CD4-positive, alpha-beta T cell treated with Interleukin-10 for 1 hour (primary cell): Measurements from ENCODE around the gene PRICKLE2.

Experiments used
- DNase-seq: peaks from one replicate; pipeline ENCODE4 v3.0.0-alpha.2; 2020

Gene PRICKLE2

DNA sequence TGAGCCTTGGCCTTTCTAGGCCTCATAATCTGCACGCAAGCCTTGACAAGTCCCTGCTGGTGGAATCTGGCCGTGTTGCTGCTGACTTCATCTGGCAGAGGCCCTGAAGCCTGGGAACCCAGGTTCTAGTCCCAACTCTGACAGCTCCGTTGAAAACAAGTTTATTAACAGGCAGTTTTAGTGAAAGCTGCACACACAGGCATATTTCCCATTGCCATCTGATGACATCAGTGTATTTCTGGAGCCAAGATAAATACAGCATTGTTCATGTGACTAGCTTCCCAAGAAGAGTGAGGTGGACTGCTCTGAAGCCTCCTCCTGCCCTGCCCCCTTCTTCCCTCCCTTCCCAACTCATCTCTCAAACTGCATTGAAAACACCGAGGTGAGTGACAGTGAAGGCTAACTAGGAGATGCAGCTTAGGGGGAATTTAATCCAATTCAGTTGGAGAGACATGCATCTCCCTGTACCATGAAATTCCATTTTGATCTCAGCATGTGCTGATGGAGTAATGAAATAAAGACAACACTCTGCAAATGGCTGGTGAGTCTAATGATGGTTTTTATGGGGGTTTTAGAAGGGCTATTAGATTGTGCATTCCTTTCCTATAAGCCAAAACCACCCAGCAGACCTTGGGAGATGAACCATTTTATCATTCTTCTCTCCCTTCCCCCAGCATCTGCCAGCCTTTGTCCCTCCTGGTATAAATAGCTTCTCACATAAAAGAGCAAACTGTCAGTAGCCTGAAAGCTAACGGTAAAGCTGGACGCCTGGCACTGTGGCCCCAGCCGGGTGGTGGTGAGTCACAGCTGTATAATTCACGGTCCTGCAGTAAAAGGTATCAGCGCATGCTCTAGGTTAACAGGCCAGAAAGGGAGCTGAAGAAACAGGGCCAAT lies 38.0 kb downstream of the PRICKLE2 start:
- no peak for DNase-seq

DNA sequence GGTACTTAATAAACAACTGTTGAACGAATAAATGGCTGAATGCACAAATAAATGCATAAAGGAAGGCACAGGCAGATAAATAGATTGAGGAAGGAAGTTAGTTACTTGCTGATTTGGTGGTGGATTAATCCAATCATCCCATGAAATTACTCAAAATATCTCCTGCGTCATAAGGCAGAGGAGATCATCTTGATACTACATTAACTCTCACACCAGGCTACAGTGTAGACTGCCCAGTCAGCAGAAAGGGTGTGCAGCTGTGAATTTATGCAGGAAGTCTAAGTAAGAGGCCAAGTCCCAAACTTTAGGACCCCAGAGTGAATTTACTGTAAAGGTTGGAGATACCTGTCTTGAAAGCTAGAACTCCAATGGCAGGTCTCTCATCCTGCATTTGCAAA lies 38.6 kb downstream of the PRICKLE2 start:
- DNase-seq, result no peak

DNA sequence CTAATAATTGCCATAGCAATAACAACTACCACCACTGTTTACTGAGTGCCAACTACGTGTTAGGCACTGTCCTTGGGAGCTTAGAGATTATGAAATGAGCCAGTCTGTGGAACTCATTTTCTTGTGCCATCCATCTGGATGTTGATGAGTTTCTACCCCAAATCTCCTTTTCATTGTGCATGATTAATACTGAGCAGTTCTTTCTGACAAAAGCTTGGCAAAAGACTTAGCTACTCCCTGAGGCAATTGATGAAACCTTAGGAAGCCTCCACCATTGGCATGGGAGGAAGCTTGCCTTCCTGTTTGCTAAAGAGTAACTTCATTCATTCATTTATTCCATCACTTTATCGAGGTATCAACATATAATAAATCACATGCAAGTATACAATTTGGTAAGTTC lies 39.8 kb downstream of the PRICKLE2 start:
- DNase-seq, result no peak

DNA sequence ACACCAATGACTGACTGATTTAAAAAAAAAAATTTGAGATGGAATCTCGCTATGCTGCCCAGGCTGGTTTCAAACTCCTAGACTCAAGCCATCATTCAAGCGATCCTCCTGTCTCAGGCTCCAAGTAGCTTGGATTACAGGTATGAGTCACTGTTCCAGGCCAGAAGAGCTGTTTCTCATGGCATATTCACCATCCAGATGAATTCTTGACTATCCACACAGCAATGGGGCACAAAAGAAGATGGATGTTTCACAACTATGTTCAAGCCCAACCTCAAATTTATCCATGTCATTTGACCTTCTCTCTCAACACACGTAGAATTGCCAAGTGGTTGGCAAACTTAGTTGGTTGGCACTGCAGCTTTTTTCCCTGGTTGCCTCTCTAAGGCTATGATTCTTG lies 40.6 kb downstream of the PRICKLE2 start:
- DNase-seq, result no peak

DNA sequence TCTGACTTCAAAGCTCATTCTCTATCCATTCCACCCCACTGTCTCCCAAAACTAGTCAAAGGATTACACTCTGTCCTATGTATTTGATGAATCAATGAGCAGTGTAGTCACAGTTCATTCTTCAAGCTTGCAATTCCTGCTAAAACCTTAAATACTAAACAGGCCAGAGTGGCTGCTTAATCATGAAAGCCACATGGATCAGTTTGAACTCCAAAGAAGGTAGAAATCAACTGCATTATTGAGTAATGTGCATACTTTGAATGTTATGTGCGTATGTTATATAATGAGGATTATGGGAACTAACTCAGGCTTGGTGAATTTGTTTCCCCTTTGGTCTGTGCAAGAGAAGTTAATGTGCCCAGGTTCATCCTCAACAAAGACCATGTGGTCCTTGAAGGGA lies 45.4 kb downstream of the PRICKLE2 start:
- no peak for DNase-seq

DNA sequence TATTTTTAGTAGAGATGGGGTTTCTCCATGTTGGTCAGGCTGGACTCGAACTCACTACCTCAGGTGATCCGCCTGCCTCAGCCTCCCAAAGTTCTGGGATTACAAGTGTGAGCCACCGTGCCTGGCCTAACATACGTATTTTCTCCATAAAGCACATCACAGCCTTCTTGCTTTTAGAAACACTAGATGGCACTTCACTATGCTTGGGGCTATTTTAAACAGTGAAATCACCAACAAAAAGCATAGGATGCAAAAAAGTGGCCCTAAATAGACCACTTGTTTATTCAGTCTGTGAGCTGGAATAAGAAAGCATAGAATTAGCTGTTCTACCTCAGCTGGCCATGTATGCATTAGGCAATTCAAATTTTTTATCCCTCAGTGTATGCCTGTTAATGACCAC lies 46.0 kb downstream of the PRICKLE2 start:
- no peak for DNase-seq

DNA sequence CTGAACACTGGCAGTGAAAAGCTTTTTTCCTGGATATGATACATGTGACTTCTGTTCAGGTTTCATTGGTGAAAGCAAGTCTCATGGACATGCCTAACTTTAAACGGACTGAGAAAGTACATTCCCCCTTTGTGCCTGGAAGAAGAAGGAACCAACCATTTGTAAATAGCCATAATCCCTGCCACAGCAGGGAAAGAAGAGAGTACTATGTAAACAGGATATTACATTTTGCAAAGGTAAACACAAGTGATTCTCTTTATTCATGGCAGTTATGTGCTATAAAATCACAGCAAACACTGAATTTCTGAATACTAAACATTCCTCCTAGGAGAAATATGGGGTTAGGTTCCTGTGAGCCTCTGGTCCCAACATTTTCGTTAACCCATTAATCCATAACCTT lies 46.8 kb downstream of the PRICKLE2 start:
- DNase-seq, result no peak

DNA sequence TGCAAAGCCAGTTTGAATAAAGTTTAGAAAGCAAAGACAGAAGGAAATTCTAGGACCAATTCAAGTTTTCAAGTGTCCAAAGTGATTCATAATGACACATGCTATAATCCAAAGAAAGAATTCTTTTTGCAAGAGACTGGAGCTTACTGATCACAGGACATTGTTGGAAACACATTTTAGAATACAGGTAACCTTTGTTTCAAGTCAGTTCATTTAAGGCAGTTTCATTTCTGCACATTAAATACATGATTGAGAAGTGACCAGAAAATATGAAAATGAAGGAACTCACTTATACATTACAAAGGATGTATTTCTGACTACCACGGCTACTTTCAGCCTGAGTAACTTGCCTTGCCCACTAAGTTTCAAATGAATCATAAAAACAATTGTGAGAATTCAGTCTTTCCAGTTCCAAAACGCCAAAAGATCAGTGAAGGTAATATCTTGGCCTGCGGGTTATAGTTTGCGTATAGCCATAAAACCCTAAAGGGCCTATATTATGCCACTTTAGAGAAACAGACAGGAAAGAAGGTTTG lies 48.7 kb downstream of the PRICKLE2 start:
- DNase-seq, result no peak

DNA sequence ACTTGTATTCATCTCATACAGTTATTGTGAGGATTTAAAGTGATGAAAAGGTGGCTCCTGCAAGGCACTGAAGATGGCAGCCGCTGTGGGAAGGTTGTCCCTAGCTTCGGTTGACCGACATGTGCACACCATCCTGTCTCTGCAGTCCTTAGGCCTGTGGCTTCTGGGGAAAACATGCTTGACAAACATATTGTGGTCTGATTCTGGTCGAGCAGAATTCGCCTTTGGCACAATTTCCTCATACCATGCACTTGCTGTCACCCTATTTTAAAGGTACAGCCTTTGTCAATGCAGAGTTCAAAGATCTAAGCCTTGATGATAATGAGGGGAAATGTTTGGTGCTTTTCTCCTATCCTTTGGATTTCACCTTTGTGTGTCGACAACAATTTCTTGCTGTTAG lies 50.9 kb downstream of the PRICKLE2 start:
- DNase-seq, result no peak

DNA sequence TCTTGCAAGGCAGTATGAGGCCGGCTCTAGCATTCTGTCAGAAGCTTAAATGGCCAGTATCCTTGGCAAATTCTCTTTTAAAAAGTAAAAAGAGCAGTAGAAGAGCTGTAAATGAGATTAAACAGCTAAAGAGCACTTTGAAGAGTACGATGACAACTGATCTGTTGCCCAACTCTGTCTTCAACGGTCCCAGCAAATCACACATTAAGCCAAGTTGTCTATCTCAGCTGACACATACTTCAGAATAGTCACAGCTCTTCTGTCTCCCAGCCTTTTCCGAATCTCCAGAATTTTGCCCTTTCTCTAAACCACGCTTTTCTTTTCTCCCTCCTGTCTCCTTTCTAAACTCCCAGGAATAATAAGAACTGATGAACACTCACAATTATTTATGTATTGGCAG lies 51.7 kb downstream of the PRICKLE2 start:
- no peak for DNase-seq

DNA sequence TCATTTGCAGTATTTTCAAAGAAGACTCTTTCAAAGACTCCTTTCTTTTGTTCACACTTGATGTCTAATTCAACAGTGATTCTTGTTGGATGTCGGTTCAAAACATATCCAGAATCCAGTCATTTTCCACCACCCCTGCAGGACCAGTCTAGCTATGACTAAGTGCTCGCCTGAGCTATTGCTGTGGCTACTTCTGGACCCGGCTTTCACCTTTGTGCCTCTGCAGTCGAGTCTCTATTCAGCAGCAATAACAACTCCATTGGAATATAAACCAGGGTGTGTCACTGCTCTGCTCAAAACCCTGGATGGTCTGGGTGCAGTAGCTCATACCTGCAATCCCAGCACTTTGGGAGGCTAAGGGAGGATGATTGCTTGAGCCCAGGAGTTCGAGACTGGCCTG lies 55.0 kb downstream of the PRICKLE2 start:
- DNase-seq, result no peak

DNA sequence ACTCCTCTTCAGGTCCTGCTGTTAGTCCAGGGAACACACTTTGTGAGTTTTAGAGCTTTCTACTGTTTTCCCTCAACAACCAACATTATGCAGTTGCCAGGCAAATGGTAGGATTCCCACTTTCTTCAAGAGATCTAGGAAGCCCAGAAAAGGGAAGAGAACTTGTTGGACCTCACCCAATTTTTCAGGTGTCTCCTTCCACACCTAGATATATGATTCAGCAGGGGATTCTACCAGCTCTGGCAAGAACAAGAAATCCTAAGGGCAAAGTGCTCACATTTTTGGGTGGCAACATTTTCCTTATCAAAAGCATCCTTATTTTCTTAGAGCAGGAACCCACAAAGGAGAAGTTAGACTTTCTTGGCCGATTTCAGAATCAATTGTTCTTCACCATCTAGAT lies 57.4 kb downstream of the PRICKLE2 start:
- DNase-seq, result no peak

DNA sequence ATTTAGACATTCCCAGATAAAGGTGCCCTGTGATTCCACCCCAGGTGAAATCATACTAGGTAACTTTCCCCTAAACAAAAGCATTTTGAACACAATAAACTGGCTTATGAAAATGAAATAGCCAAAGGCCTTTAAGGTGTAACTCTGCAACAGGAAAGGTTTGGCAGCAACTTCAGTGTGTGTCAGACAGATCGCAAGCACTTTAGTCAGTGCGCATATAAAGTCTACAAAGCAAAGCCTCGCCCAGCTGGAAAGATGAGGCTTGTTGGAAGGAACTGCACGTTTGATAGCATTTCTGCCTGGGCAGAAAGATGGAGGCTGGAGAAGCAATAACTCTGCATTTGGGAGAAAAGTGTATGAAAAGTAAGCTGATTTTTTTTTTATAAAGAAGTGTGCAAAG lies 57.9 kb downstream of the PRICKLE2 start:
- no peak for DNase-seq

DNA sequence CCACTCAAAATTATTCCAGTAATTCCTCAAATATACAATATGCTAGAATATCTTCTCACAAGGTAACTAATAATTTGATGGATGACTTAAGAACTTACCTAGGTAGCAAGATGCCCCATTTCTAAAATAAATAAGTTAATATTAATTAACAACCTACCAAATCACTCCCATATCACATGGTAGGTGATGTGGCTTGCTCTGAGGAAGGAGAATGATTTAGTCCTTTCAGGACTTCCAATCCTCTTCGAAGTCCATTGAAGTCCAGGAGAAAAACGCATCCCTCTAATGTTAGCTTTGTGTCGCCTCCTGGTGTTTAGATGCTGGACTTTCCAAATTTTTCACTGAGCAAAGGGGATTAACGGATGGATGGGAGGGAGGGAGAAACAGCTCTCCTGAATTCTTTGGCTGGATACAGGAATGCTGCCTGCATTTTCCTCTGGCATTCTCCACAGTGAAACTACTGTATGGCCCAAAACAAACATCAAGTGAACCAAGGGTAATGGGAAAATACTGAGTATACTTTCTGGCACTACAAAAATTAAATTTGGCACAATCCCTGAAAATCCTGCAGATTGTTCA lies 58.6 kb downstream of the PRICKLE2 start:
- no peak for DNase-seq

DNA sequence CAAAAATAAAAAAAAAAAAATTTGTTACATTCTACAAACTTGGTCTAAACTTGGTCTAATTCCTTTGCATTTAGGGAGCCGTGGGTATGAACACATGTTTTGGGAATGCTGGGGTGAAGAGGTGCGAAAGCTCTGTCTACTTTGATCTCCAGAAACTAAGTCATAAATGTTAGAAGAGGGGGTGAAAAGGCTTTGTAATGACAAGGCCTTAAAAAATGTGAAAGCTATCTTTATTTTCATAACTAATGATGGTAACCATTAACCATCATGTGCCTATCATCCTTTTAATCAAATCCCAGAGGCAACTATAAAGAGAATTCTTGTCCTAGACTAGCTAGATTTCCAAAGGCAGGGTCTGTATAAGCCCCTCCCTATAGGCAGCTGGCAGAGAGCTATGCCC lies 60.9 kb downstream of the PRICKLE2 start:
- no peak for DNase-seq

DNA sequence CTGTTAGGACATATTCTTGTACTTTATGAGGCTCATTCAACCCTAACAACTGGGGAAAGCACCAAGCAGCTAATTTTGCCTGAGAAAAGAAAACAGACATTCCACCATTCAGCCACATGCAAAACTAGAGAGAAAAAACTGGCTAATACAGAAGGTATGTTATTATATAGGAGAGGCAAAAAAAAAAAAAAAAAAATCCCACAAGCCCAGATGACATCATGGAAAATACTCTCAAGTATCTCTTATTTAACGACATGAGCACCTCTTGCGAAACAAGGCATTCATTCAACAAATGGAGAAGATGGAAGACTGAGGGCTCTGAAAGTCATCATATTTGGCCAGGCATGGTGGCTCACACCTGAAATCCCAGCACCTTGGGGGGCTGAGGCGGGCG lies 61.5 kb downstream of the PRICKLE2 start:
- DNase-seq, result no peak

DNA sequence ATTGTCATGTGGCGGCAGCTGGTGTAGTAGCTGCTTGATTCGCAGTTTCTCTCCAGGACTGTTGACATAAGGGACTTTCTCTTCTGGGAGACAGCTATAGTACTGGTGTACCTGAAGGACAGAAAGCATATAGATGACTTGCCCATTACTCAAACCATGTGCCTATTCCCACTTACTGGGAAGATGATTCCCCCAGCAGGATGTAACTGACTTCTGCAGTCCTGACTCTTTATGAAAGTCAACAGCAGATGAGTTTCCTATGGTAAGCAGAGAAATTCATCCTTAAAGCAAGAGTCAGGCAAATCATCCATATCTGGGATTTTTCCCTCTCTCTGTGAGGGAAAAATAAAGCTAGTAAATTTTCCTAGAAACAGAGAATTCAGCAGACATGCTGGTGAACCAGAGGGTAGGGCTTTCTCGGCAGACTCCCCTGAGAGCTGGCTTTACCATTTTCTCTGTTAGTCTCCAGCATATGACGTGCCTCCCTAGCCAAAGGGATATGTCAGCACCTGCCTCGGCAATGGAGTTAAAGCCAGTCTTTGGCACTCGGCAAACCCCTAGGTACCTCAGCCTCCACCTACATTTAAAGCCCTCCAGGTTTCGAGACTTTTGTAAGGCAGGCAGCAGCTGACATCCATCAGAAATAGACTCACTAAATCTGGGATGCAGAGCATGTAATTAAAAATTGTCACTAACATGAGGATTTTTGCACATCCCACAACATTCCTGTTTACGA lies 62.1 kb downstream of the PRICKLE2 start:
- DNase-seq, result no peak

DNA sequence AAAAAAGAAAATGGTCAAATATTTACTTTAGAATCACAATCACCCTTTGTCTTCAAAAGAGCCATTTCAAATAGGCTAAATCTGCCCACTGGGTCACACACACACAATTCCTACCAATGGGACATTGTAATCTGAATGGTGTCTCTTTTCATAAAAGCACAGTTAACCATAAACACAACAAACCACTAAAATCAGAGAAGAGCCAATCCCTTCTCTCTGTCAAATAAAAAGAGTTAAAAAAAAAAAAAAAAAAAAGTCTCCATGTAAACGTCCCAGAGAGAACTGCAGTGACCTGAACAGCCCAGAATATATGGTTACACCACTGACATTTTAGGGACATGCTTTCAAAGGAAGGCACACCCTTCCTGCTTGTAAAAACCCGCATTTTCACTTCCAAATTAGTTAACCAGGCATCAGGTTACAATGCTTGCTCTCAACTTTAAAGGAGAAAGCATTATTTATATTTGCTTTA lies 63.7 kb downstream of the PRICKLE2 start:
- DNase-seq, result no peak

DNA sequence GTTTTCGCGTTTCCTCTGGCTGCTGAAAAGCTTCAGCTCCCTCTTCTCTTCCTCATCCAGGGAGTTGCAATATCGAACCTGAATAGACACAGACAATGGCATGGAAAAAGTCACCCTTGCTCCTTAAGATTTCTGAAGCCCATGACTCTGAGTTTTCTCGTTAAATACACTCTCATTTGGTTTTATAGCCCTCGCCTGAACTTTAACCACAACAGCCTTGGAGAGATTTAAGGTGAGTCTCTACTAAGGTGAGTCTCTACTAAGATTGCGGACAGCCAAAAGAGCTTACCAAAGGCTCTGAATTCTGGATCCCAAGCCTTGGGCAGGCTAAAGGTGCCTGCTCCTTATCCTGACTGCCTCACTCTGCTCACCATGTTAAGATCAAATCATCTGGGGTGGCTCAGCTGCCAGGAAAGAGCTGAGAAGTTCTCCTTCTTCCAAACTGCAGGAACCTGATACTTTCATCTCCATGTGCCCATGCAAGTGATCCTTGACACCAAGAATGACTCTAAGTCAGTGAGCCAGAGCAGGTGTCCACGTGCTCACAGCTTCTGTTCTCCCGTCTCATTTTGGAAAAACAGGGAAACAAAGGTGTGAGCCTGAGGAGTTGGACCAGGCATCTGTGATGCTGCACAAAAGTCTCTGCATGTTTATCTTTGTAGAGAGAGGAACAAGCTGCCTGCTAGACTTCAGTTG lies 65.1 kb downstream of the PRICKLE2 start:
- DNase-seq, result no peak

DNA sequence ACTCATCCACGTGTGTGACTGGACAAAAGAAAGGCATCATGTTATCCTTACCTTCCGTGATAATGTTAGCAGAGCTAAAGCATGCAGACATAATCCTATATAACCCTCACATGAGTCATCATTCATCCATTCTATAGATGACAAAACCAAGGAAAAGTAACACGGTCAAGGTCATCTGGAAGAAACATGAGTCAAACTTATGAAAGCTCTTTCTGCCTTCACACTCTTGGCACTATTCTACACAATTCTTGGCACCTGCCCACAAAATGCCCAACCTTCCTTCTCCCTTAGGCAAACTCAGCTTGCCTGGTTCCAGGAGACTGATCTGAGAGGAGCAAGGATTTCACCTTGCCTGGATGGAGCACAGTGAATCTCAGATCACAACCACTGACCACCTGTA lies 66.9 kb downstream of the PRICKLE2 start:
- no peak for DNase-seq

DNA sequence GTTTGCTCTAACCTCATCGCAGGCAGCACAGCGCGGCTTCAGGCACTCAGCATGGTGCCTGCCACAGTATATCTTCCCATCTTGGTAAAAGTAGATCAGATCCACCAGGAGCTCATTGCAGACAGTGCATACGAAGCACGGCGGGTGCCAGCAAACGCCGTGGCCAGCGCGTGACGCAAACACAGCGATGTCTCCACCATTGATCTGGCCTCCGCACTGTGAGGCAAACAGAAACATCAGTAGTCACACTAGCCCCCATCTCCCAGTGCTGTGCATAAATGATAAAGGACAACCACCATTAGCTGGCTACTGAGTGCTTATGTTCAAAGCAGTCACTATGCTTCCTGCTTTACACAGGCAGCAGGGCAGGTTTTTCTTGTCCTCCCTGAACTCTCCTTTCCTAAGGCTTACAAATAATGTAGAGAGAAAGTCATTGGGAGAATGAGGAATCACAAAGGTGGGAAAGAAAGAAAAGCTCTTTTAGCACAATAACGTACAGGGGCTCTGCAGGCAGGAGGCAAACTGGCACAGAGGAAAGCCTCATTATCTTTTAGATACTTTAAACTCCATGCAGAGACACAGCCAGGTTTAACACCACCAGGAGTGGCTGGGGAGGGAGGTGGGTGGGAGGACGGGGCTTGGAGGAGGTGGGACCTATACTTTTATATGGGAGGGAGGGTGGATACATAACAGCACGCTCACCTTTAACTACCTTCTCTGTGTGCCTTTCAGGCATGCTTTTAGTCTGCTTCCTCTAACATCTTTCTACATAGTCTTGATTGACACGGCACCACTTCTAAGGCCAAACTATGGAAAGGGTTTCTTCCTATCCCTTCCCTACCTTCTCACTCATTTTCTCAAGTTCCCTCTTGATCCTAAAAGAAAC lies 67.9 kb downstream of the PRICKLE2 start:
- DNase-seq, result no peak

DNA sequence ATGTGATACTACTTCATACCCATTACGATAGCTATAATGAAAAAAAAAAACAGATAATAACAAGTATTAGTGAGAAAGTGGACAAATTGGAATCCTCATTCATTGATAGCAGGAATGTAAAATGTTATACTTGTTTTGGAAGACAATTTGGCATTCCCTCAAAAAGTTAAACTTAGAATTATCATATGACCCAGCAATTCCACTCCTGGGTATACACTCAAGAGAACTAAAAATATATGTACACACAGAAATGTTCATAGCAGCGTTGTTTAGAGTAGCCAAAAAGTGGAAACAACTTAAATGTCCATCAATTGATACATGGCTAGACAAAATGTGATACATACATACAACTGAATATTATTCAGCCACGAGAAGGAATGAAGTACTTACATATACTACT lies 69.9 kb downstream of the PRICKLE2 start:
- DNase-seq, result no peak
